Thyroid gland (tissue), 4 donors: ENCODE data around the gene SLC9B1. TPM values are rescaled to one million over a fixed set of nuclear protein-coding genes. Genes with fewer than 3 reads are reported as not detected.
"Not testable (repeated sequence)": the region's sequence is repeated elsewhere in the genome, so short reads cannot be mapped to it uniquely, and the experiment has no call there.

Experiments
- DNase-seq, 2 donors: peaks; one replicate each; pipeline ENCODE4 v3.0.0-alpha.2; 2019
- H3K27ac ChIP-seq, 3 donors: fragments of 200-600 bp; sonication (generic); 1 replicate in 2 of 3; 2 replicates in 1 of 3; pipeline ENCODE4 v1.5.1; 2016 to 2019; ENCODE audit warnings: mild to moderate bottlenecking in 1 of 3, moderate library complexity in 1 of 3
- H3K27me3 ChIP-seq: fragments of 200-600 bp; sonication (generic); one replicate; pipeline ENCODE4 v1.5.1; 2019
- H3K36me3 ChIP-seq, 2 donors: fragments of 200-600 bp; sonication (generic); one replicate each; pipeline ENCODE4 v1.5.1; 2016 to 2019
- H3K4me1 ChIP-seq, 2 donors: fragments of 200-600 bp; sonication (generic); one replicate each; pipeline ENCODE4 v1.5.1; 2017 to 2019
- H3K4me3 ChIP-seq, 3 donors: fragments of 200-600 bp; sonication (generic); replicated peaks in 1 of 3; 1 replicate in 2 of 3; 2 replicates in 1 of 3; pipeline ENCODE4 v1.5.1; 2016; ENCODE audit warnings: mild to moderate bottlenecking in 1 of 3
- H3K9me3 ChIP-seq: fragments of 200-600 bp; sonication (generic); one replicate; pipeline ENCODE4 v1.5.1; 2017
- POLR2A ChIP-seq, 2 donors: fragments of 450-650 bp; IDR thresholded peaks; one replicate each; pipeline ENCODE4 v1.6.1; 2017; ENCODE audit warnings: antibody characterized with exemption in 2 of 2, mild to moderate bottlenecking in 2 of 2, moderate library complexity in 1 of 2
- WGBS, 2 donors: methylation state at CpG; one replicate each; pipeline ENCODE4 v1.1.5; 2017; 5-methylcytosine and 5-hydroxymethylcytosine counted together
- intact Hi-C: fragments of 100-400 bp; cut with DNase I; formaldehyde crosslinking; loops from one replicate; pipeline ENCODE4 v1.15.1; 2023
- total RNA-seq, 4 donors: library from RNA; depleted of rRNA; stranded (reverse); fragments of >200 nt; gene quantifications; one replicate each; pipeline ENCODE4 v1.2.3, GENCODE V29; 2016
- TF ChIP-seq, protein P1 (sequence below), 6 experiments: fragments of 200-600 bp in 3 of 6; fragments of 450-650 bp in 3 of 6; sonication (generic) in 3 of 6; IDR thresholded peaks; one replicate each; pipeline ENCODE4 v1.5.1; 2016 to 2019; ENCODE audit warnings: antibody characterized with exemption in 6 of 6, mild to moderate bottlenecking in 2 of 6, inconsistent platforms in 1 of 6, moderate library complexity in 1 of 6

The SLC9B1 gene
- total RNA-seq, 4 donors from 2014 or later, result 0.45 to 1.2 (median 0.79) TPM

DNA sequence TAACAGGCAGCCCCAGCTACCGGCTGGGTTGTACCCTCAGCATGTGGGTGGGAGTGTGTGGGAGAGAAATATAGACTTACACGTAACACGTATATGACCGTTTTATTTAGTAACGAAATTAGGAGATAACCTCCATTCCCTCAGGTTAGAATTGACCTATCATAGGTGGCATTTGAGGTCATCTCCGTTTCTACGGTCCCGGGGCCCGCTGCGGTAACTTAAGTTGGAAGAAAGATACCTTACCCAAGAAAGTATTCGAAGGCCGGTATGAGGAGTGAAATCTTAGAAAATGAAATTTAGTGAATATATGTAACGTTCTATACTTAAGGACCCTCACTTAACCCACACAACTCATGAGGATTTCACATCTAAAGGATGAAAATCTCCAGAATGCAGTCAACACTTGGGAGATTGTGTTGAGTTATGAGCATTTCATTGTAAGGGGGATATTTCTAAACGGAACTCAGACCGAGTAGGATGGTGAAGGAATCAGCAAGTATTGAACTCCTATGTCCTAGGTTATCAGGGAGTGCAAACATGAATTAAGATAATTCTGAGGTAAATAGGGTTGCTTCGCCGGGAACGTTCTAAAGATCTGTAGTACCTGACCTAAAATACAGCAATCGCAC is 149.8 kb downstream of the SLC9B1 start:
- H3K4me3 ChIP-seq, result peak overlapping the region; percentile 42 to 91 (median 70)
- peak overlapping the region; percentile 76 to 89 (median 84) for H3K27ac ChIP-seq
- peak in 1 of 2 donors; percentile 13 for DNase-seq
- H3K9me3 ChIP-seq, result no peaks in the 10 kb centered on the region
- TF ChIP-seq POLR2A (IDR thresholded peaks at IDR 0.05), result no peak
- TF ChIP-seq, protein P1, sequence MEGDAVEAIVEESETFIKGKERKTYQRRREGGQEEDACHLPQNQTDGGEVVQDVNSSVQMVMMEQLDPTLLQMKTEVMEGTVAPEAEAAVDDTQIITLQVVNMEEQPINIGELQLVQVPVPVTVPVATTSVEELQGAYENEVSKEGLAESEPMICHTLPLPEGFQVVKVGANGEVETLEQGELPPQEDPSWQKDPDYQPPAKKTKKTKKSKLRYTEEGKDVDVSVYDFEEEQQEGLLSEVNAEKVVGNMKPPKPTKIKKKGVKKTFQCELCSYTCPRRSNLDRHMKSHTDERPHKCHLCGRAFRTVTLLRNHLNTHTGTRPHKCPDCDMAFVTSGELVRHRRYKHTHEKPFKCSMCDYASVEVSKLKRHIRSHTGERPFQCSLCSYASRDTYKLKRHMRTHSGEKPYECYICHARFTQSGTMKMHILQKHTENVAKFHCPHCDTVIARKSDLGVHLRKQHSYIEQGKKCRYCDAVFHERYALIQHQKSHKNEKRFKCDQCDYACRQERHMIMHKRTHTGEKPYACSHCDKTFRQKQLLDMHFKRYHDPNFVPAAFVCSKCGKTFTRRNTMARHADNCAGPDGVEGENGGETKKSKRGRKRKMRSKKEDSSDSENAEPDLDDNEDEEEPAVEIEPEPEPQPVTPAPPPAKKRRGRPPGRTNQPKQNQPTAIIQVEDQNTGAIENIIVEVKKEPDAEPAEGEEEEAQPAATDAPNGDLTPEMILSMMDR (IDR thresholded peaks at IDR 0.05), result no peak
- 11 to 14% methylated on average over 19 of the region's 19 CpGs for WGBS, 2 donors
- H3K27me3 ChIP-seq, result no peaks in the 10 kb centered on the region
- intact Hi-C loops, result loop anchor here (5.0 kb wide), 1 partner anchor 42 kb away; the partner anchor contains the start of gene UBE2D3
- peaks cover 7 to 12% of the 10 kb centered on the region in 2 donors for H3K4me1 ChIP-seq
- no peaks in the 10 kb centered on the region for H3K36me3 ChIP-seq

DNA sequence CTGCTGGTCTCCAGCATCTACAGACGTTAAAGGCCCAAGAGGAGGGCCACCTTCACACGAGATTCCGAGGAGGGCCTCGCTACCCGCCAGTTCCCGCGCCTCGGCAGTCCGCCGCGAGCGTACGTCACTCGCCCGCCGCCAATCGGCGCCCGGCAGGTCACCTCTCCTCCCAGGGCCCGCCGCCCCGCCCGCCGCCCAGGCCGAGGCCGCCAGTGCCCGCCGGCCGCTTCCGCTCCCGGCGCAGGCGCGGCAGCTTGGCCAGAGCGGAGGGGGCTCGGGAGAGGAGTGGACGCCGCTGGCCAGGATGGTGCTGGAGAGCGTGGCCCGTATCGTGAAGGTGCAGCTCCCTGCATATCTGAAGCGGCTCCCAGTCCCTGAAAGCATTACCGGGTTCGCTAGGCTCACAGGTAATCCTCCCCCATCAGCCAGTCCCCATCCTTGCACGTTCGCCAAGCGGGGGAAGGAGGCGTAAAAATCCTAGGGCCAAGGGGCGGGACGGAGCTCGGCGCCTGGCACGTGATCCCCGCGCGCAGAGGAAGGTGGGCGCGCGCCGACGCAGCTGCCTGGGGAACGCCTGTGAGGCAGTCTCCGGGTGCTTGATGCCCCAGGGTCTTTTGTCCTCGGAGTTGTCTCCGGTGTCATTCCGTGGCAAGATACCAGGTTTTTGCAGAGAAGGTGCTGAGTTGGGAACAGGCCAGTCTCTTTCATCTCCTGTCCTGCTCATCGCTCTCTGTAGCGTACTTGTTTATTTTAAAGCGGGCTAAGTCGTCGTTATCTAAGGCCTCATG is 150.5 kb downstream of the SLC9B1 start, which contains the start of gene CISD2:
CISD2 (plus strand) TSS at position 212 of the 788 bp plus-strand sequence; CDS start at position 305, 93 bp downstream.
- no peaks in the 10 kb centered on the region for H3K27me3 ChIP-seq
- TF ChIP-seq, protein P1 (IDR thresholded peaks at IDR 0.05), result no peak
- TF ChIP-seq POLR2A (IDR thresholded peaks at IDR 0.05), result peak; percentile 3 to 88
- peak within 1 kb of the TSS; percentile 76 to 89 (median 84) for H3K27ac ChIP-seq
- H3K36me3 ChIP-seq, result no peaks in the 10 kb centered on the region
- 0% methylated on average over 13 to 33 of the region's 71 CpGs for WGBS, 2 donors
- peak within 1 kb of the TSS; percentile 42 to 91 (median 70) for H3K4me3 ChIP-seq
- DNase-seq, result peak; percentile 91 to 93
- no peaks in the 10 kb centered on the region for H3K9me3 ChIP-seq
- intact Hi-C loops, result loop anchor here (5.0 kb wide), 1 partner anchor 42 kb away; the partner anchor contains the start of gene UBE2D3
- H3K4me1 ChIP-seq, result peaks cover 7 to 12% of the 10 kb centered on the region in 2 donors

DNA sequence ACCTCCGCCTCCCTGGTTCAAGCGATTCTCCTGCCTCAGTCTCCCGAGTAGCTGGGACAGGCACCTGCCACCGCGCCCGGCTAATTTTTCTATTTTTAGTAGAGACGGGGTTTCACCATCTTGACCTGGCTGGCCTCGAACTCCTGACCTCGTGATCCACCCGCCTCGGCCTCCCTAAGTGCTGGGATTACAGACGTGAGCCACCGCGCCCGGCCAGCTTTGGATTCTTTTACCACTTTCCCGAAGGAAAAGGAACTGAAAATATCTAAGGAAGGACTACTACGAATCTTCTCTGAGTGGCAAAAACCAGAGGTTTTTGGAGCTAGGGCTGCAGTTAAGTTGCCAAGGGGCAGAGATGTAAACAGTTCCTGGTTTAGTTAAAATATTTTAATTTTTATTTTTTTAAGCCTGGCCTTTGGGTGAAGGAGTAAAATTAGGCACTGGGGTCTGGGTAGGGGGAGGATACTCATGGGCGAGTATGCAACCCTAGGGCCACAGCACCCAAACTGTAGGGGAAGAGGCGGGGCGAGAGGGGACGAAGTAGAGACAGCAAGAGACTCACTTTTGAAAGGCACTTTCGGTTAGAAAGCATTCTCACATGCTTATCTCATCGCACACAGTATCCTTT is 151.2 kb downstream of the SLC9B1 start:
- H3K27ac ChIP-seq, result peak overlapping the region; percentile 76 to 89 (median 84)
- H3K4me3 ChIP-seq, result peak overlapping the region; percentile 42 to 91 (median 70)
- peak; percentile 2 to 24 for DNase-seq

DNA sequence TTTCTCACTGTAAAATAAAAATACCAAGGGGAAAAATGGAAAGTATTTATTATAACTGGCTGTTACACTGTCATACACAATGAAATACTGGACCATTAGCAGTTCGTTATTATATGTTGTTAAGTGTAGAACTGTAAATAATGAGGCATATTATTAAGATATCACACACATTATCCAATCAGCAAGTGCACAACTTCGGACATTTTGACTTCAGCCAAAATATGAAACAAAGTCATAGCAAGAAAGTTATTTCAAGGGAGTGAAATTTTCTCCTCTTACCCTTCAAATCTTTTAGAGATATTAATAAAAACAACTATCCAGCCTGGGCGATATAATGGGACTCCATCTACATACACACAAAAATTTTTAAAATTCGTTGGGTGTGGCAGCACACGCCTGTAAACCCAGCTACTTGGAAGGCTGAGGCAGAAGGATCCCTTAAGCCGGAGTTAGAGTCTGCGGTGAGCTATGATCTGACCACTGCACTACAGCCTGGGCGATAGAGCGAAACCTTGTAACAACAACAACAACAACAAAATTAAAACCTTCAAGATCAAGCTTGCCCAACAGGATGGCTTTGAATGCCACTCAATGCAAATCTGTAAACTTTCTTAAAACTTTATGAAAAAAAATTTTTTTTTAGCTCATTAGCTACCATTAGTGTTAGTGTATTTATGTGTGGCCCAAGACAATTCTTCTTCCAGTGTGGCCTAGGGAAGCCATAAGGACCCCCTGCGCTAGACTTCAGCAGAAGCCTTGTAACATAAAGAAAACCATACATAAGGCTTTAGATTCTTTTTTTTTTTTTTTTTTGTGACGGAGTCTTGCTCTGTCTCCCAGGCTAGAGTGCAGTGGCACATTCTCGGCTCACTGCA is 152.0 kb downstream of the SLC9B1 start:
- H3K9me3 ChIP-seq, result no peaks in the 10 kb centered on the region
- intact Hi-C loops, result loop anchor here (5.0 kb wide), 1 partner anchor 40 kb away; the partner anchor contains the start of gene UBE2D3
- DNase-seq, result no peak
- H3K36me3 ChIP-seq, result no peaks in the 10 kb centered on the region
- no peaks in the 10 kb centered on the region for H3K27me3 ChIP-seq
- peak overlapping the region in 1 of 3 donors; percentile 42 for H3K4me3 ChIP-seq
- H3K27ac ChIP-seq, result peak overlapping the region in 2 of 3 donors; percentile 84 to 89
- 85 to 88% methylated on average over 12 of the region's 12 CpGs for WGBS, 2 donors
- no peak for TF ChIP-seq POLR2A (IDR thresholded peaks at IDR 0.05)
- TF ChIP-seq, protein P1 (IDR thresholded peaks at IDR 0.05), result no peak
- H3K4me1 ChIP-seq, result peaks cover 7 to 12% of the 10 kb centered on the region in 2 donors

More for the DNA sequence above, 151.2 kb downstream of the SLC9B1 start:
- WGBS, 2 donors, result 12 to 23% methylated on average over 23 of the region's 23 CpGs
- H3K27me3 ChIP-seq, result no peaks in the 10 kb centered on the region
- intact Hi-C loops, result loop anchor here (5.0 kb wide), 1 partner anchor 41 kb away; the partner anchor contains the start of gene UBE2D3
- TF ChIP-seq POLR2A (IDR thresholded peaks at IDR 0.05), result no peak
- TF ChIP-seq, protein P1 (IDR thresholded peaks at IDR 0.05), result no peak
- H3K36me3 ChIP-seq, result no peaks in the 10 kb centered on the region
- H3K4me1 ChIP-seq, result peaks cover 7 to 12% of the 10 kb centered on the region in 2 donors
- H3K9me3 ChIP-seq, result no peaks in the 10 kb centered on the region

DNA sequence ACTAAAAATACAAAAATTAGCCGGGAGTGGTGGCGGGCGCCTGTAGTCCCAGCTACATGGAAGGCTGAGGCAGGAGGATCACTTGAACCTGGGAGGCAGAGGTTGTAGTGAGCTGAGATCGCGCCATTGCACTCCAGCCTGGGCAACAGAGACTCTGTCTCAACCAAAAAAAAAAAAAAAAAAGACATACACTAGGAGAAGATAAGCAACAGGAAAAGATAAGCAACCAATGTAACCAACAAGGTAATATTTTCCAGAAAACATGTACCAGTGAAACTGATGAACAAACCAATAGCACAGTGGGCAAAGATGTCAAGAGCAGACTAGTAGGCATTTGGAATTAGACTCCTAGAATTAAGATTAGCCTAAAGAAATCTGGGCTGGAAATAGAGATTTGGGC is 154.2 kb downstream of the SLC9B1 start:
- intact Hi-C loops, result loop anchor here (5.0 kb wide), 1 partner anchor 38 kb away; the partner anchor contains the start of gene UBE2D3
- 97 to 100% methylated on average over 5 of the region's 5 CpGs for WGBS, 2 donors
- not testable (repeated sequence) for H3K36me3 ChIP-seq, H3K27me3 ChIP-seq, H3K9me3 ChIP-seq, H3K4me3 ChIP-seq, H3K27ac ChIP-seq, DNase-seq
- H3K4me1 ChIP-seq, result peaks cover 7 to 12% of the 10 kb centered on the region in 2 donors
